WERI-Rb-1 (cell line): ENCODE results near the gene PGA5.
"Not testable (repeated sequence)": the region's sequence is repeated elsewhere in the genome, so short reads cannot be mapped to it uniquely, and the experiment has no call there.

Experiments
- DNase-seq: peaks from one replicate; pipeline ENCODE4 v3.0.0-alpha.2; 2020
- H3K27ac ChIP-seq: fragments of 250-450 bp; sonication (Bioruptor Pico); 2 replicates; pipeline ENCODE4 v1.5.1; 2020; ENCODE audit warnings: mild to moderate bottlenecking, moderate library complexity
- H3K27me3 ChIP-seq: fragments of 250-450 bp; sonication (Bioruptor Pico); 2 replicates; pipeline ENCODE4 v1.5.1; 2021; ENCODE audit warnings: mild to moderate bottlenecking, low read depth, moderate library complexity; ENCODE audit not compliant: insufficient read depth, severe bottlenecking
- H3K36me3 ChIP-seq: fragments of 250-450 bp; sonication (Bioruptor Pico); 2 replicates; pipeline ENCODE4 v1.5.1; 2020; ENCODE audit warnings: mild to moderate bottlenecking, moderate library complexity
- H3K4me3 ChIP-seq: 2 replicates; pipeline ENCODE4 v1.5.1; 2011; ENCODE audit warnings: low read depth, mild to moderate bottlenecking, control low read depth, low read length
- H3K9me3 ChIP-seq: fragments of 250-450 bp; sonication (Bioruptor Pico); 2 replicates; pipeline ENCODE4 v1.5.1; 2021; ENCODE audit warnings: mild to moderate bottlenecking, moderate library complexity; ENCODE audit not compliant: severe bottlenecking
- TF ChIP-seq, protein P1 (sequence below): IDR thresholded peaks from 2 replicates; pipeline ENCODE4 v1.5.1; 2011; ENCODE audit warnings: low read depth, mild to moderate bottlenecking, control low read depth, inconsistent platforms, low read length

The PGA5 gene

DNA sequence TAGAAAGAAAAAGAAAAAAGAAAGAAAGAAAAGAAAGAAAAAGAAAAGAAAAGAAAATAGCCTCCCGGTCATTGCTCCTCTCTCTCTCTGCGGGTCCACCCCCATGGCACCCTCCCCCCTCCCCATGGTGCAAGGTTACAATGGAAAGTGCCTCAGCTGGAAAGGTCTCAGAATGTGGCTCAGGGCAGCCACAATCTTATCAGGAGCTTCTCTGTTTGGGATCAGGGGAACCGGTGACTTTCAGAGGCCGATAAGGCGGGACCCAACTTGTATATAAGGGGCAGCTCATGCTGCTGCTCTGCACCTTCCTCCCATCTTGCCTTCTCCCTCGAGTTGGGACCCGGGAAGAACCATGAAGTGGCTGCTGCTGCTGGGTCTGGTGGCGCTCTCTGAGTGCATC is at the start of gene PGA5:
PGA5 (plus strand) TSS at position 301 of the 400 bp plus-strand sequence; CDS start at position 353, 52 bp downstream.
- H3K27ac ChIP-seq, DNase-seq, H3K36me3 ChIP-seq, H3K27me3 ChIP-seq, H3K9me3 ChIP-seq, H3K4me3 ChIP-seq: not testable (repeated sequence)

DNA sequence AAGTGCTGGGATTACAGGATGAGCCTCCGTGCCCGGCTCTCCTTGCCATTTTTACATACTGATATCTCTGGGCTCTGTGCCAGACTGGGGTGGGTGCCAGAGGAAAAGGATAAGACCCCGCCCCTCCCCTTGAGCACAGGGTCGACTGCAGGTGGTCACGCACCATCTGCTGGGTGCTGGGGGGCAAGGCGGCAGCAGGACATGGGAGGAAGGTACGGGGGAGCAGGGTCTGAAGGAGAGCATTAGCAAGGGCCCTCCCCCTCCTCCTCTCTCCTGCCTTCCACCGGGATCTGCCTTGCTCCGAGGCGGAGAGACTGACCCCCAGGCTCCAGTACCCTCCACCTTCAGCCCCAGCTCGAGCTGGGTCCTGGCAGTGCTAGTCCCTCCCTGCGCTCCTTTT is 47.4 kb upstream of the PGA5 start:
- no peaks in the 10 kb centered on the region for H3K9me3 ChIP-seq
- H3K36me3 ChIP-seq: no peaks in the 10 kb centered on the region
- H3K27ac ChIP-seq: no peak overlapping the region
- H3K27me3 ChIP-seq: no peaks in the 10 kb centered on the region
- H3K4me3 ChIP-seq: no peak overlapping the region
- TF ChIP-seq, protein P1, sequence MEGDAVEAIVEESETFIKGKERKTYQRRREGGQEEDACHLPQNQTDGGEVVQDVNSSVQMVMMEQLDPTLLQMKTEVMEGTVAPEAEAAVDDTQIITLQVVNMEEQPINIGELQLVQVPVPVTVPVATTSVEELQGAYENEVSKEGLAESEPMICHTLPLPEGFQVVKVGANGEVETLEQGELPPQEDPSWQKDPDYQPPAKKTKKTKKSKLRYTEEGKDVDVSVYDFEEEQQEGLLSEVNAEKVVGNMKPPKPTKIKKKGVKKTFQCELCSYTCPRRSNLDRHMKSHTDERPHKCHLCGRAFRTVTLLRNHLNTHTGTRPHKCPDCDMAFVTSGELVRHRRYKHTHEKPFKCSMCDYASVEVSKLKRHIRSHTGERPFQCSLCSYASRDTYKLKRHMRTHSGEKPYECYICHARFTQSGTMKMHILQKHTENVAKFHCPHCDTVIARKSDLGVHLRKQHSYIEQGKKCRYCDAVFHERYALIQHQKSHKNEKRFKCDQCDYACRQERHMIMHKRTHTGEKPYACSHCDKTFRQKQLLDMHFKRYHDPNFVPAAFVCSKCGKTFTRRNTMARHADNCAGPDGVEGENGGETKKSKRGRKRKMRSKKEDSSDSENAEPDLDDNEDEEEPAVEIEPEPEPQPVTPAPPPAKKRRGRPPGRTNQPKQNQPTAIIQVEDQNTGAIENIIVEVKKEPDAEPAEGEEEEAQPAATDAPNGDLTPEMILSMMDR: no peak
- DNase-seq: peak; percentile 32

DNA sequence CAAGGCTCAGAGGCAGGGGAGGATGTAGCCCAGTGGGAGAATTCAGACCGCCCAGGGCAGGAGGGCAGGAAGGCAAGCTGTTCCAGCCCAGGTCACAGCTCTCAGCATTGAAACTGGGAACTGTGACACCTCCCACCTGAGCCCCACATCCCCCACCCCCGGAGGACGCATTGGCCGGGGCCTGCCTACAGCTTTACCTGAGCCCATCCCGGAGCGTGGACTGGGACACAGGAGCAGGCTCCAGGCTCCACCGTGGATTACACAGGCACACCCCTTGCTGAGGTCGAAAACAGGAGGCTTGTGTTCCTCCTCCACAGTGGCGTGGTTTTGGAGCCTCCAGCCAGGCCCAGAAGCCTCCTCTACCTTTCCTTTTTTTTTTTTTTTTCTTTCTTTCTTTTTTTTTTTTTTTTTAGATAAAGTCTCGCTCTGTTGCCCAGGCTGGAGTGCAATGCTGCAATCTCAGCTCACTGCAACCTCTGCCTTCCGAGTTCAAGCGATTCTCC is 46.8 kb upstream of the PGA5 start:
- no peaks in the 10 kb centered on the region for H3K27me3 ChIP-seq
- TF ChIP-seq, protein P1: no peak
- H3K36me3 ChIP-seq: no peaks in the 10 kb centered on the region
- DNase-seq: peak; percentile 16
- H3K4me3 ChIP-seq: no peak overlapping the region
- no peak overlapping the region for H3K27ac ChIP-seq
- no peaks in the 10 kb centered on the region for H3K9me3 ChIP-seq

DNA sequence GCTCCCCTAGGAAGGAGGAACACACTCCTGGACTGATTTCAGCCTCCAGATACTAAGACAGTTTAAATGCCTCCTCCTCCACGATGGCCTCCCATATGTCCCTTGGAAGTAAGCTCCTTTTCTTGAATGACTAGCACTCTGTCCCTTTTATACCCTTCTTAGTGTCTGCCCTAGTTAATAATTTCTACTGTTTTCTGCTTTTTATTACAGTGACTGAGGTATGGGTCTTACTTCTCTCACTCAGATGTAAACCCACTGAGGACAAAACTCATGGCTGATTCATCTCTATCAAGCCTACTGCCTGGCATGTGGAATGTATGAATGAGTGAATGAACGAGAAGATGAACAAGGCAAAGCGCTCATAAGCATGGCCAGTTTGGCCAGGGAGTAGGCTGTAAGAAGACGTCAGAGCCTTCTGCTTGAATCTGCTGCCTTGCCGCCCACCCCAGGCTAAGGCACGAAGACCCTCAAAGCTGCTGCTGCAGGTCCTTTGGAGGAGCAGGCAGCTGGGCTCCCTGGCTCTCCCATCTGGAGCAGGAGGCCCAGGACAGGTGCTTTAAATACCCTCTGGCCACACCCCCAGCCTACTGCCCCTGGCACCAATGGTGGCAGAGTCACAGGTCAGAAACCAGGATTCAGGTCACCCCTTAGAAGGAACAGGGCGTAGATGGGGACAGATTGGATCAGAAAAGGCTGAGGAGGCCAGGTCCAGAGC is 45.8 kb upstream of the PGA5 start:
- Histone ChIP-seq H3K27me3 (no peaks in the 10 kb centered on the region), H3K9me3 (no peaks in the 10 kb centered on the region)

DNA sequence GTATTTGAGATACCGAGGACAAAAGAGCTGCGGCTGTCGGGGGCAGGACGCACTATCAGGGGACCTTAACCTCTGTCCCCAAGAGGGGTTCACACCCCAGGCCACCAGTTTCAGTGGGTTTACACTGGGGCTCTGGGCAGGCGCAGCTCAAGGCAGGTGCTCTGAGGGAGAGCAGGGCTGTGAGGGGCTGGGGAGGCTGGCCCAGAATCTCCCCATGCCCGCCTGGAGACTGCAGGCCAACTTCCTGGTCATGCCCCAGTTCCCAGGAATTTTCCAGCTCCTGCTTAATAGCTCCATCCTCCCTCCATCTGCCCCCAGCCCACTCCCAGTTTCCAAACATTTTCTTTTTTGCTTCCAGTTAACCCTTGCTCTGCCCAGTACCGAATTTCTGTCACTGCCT is 45.3 kb upstream of the PGA5 start:
- Histone ChIP-seq H3K27ac (no peak overlapping the region), H3K9me3 (no peaks in the 10 kb centered on the region), H3K27me3 (no peaks in the 10 kb centered on the region), H3K36me3 (no peaks in the 10 kb centered on the region), H3K4me3 (no peak overlapping the region)
- DNase-seq: no peak
- TF ChIP-seq, protein P1: no peak

More for the DNA sequence above, 45.8 kb upstream of the PGA5 start:
- H3K27ac ChIP-seq: no peak overlapping the region
- no peak overlapping the region for H3K4me3 ChIP-seq
- H3K36me3 ChIP-seq: no peaks in the 10 kb centered on the region
- TF ChIP-seq, protein P1: no peak
- DNase-seq: no peak

DNA sequence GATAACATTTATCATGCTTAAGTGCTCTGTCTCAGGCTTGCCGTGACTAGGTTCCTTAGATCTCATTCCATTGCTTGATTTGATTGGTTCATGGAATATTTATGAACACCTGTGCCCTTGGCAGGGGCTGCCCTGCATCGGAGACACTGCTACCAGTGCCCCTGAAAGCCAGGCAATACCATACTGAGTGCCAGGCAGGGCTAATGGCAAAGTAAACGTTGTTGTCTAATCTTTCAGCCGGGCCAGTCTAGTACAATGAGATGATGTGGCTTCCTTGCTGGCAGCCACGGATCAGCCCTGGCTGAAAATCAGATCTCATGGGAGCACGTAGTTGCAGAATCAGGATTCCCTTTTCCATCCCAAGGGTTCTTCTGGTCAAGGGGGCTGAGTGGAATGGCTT is 42.6 kb upstream of the PGA5 start:
- TF ChIP-seq, protein P1: no peak
- no peaks in the 10 kb centered on the region for H3K27me3 ChIP-seq
- H3K27ac ChIP-seq: no peak overlapping the region
- H3K4me3 ChIP-seq: no peak overlapping the region
- no peaks in the 10 kb centered on the region for H3K36me3 ChIP-seq
- DNase-seq: no peak
- H3K9me3 ChIP-seq: no peaks in the 10 kb centered on the region
